Karpas-422 (cell line): ENCODE data around the gene PRICKLE2. TPM values are rescaled to one million over a fixed set of nuclear protein-coding genes. Genes with fewer than 3 reads are reported as not detected.

Experiments
- DNase-seq: peaks from one replicate; pipeline ENCODE4 v3.0.0-alpha.2; 2015
- H2AFZ ChIP-seq: fragments of 200-600 bp; sonication (generic); 2 replicates; pipeline ENCODE4 v1.6.1; 2014; ENCODE audit warnings: antibody characterized with exemption, low read length, mixed read lengths
- H3K27ac ChIP-seq: fragments of 200-600 bp; sonication (generic); 2 replicates; pipeline ENCODE4 v1.5.1; 2014; ENCODE audit warnings: mild to moderate bottlenecking, low read length, moderate library complexity
- H3K27me3 ChIP-seq: fragments of 200-600 bp; sonication (generic); 2 replicates; pipeline ENCODE4 v1.6.1; 2014; ENCODE audit warnings: low read length, mixed read lengths
- H3K36me3 ChIP-seq: fragments of 200-600 bp; sonication (generic); 2 replicates; pipeline ENCODE4 v1.6.1; 2014; ENCODE audit warnings: low read length, mixed read lengths; ENCODE audit not compliant: insufficient read depth
- H3K4me1 ChIP-seq: fragments of 200-600 bp; sonication (generic); 2 replicates; pipeline ENCODE4 v1.6.1; 2014; ENCODE audit warnings: mild to moderate bottlenecking, low read length, mixed read lengths
- H3K4me2 ChIP-seq: fragments of 200-600 bp; sonication (generic); 2 replicates; pipeline ENCODE4 v1.6.1; 2014; ENCODE audit warnings: low read length, low read depth, mild to moderate bottlenecking; ENCODE audit not compliant: poor library complexity, severe bottlenecking
- H3K4me3 ChIP-seq: fragments of 200-600 bp; sonication (generic); 2 replicates; pipeline ENCODE4 v1.5.1; 2014; ENCODE audit warnings: mild to moderate bottlenecking, antibody characterized with exemption, low read length, mixed read lengths
- H3K79me2 ChIP-seq: fragments of 200-600 bp; sonication (generic); 2 replicates; pipeline ENCODE4 v1.6.1; 2014; ENCODE audit warnings: mild to moderate bottlenecking, low read length, mixed read lengths
- H3K9ac ChIP-seq: fragments of 200-600 bp; sonication (generic); 2 replicates; pipeline ENCODE4 v1.6.0; 2014; ENCODE audit warnings: low read length
- H3K9me2 ChIP-seq: fragments of 200-600 bp; sonication (generic), shearing (Covaris generic); replicated peaks from 2 replicates; pipeline ENCODE4 v1.6.0; 2014; ENCODE audit warnings: mild to moderate bottlenecking, low read length, moderate library complexity; ENCODE audit not compliant: insufficient read depth
- H3K9me3 ChIP-seq: fragments of 300-700, 200-600 bp; sonication (generic); 2 replicates; pipeline ENCODE4 v1.6.1; 2014; ENCODE audit warnings: low read length, mixed read lengths
- H4K20me1 ChIP-seq: fragments of 200-600 bp; sonication (generic); 2 replicates; pipeline ENCODE4 v1.6.1; 2014; ENCODE audit warnings: mild to moderate bottlenecking, antibody characterized with exemption, low read length, low read depth; ENCODE audit not compliant: insufficient read depth
- total RNA-seq: library from RNA; depleted of rRNA; stranded (reverse); fragments of >200 nt; shearing (Covaris generic); gene quantifications from 2 replicates; pipeline ENCODE4 v1.2.3, GENCODE V29; 2014; ENCODE audit warnings: low replicate concordance

PRICKLE2 gene
- total RNA-seq, 1 experiment from 2014 or later: not detected

DNA sequence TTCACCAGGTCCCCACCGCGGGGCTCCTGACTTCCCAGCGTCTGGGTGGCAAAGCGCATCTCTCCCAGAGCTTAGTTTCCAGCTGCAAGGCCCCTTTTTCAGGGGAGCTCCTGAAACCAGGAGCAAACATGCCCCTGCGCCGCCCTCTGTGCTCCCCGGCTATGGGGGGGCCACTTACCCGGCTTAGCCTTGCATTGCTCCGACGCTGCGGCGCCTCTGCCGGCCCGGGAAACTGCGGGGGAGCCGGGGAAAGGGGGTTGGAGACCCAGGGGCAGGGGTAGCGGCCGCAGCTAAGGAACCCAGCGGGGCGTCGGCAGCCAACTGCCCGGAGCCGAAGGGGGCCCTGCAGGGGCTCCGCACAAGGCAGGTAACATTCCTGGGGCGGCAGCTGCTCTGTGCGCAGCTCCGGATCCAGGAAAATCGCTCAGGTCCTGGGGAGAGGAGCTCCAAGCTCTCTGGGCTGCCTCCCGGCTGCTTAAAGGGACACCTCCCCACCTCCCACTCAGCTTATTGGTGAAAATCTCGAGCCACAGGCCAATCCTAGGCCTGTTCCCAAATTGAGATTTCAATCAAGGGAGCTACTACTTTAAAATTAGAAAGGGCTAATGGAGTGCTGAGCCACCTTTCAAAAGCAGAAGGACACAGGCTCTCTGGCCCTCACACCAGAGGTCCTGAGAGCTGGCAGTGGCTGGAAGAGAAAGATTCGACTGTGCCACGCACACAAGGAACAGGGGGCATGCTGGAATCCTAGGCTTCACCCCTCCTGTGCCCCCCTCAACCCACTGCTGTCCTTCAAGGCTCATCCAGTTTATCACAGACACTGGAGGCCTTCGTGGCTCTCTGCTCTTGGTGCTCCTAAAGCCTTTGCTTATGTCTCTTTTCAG lies 42.7 kb upstream of the PRICKLE2 start:
- no peak overlapping the region for H3K9ac ChIP-seq
- no peak overlapping the region for H3K4me2 ChIP-seq
- no peak overlapping the region for H2AFZ ChIP-seq
- no peaks in the 10 kb centered on the region for H4K20me1 ChIP-seq
- H3K9me3 ChIP-seq: no peaks in the 10 kb centered on the region
- H3K27me3 ChIP-seq: no peaks in the 10 kb centered on the region
- no peak overlapping the region for H3K27ac ChIP-seq
- H3K79me2 ChIP-seq: no peaks in the 10 kb centered on the region
- H3K9me2 ChIP-seq: no peaks in the 10 kb centered on the region
- H3K4me3 ChIP-seq: no peak overlapping the region
- H3K4me1 ChIP-seq: no peaks in the 10 kb centered on the region
- H3K36me3 ChIP-seq: no peaks in the 10 kb centered on the region
- no peak for DNase-seq

DNA sequence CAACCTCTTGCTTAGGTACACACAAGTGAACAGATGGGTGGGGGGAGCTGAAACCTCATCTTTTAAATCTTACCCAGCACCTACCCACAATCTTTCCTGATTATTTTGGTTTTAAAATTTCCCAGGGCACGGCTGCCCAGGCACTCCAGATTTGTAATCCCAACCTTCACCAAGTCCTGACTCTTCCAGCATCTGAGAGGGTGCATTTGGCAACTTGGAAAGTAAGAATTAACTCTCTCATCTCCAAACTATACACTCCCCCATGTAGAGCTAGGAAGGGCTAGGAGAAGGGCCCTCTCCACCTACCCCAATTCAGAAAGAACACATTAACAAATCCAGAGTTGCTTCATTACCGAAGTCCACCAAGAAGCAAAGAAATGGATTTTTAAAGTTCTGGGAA lies 41.7 kb upstream of the PRICKLE2 start:
- no peaks in the 10 kb centered on the region for H3K27me3 ChIP-seq
- DNase-seq: no peak
- H3K79me2 ChIP-seq: no peaks in the 10 kb centered on the region
- H3K9ac ChIP-seq: no peak overlapping the region
- no peak overlapping the region for H3K27ac ChIP-seq
- H3K4me1 ChIP-seq: no peaks in the 10 kb centered on the region
- no peak overlapping the region for H2AFZ ChIP-seq
- H3K9me2 ChIP-seq: no peaks in the 10 kb centered on the region
- no peaks in the 10 kb centered on the region for H3K36me3 ChIP-seq
- no peak overlapping the region for H3K4me2 ChIP-seq
- no peaks in the 10 kb centered on the region for H4K20me1 ChIP-seq
- H3K4me3 ChIP-seq: no peak overlapping the region
- no peaks in the 10 kb centered on the region for H3K9me3 ChIP-seq

DNA sequence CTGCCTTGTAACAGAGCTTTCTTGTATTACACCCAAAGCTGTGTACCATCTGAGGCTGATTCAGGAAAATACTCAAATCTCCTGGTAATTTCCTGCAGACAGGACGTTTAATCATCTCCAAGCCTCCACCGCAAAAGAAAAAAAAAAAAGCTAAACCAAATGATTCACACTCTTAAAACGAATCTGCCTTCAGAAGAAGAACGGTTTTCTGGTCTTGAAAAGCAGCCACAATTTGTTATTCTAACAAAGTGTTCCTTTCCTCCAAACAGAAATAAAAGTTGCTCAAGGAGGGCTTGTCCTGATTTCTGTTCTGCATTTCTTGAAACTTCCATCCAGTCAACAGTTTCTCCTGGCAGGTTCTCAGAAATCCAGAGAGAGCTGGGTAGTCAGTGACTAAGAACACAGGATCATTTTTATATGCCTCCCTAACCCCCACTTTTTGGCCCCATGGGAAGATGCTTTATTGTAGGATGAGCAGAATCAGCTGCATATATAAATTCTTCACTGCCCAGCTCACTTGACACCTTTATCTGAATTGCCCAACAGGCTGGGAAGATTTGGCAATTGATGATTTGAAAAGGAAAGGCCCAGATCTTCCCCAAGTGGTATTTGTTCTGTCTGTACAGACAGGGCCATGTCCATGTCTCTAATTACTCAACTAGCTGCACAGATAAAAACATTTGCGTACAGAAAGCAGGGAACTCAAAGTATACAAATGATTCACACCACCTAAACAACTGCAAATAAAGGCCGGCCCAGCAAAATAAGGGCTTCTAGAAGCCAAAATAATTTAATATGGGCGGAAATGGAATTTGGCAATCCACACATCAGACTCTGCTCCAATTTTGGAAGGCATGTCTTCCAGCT lies 41.0 kb upstream of the PRICKLE2 start:
- Histone ChIP-seq H3K27me3 (no peaks in the 10 kb centered on the region), H3K4me3 (no peak overlapping the region), H3K9ac (no peak overlapping the region), H3K9me2 (no peaks in the 10 kb centered on the region), H4K20me1 (no peaks in the 10 kb centered on the region), H2AFZ (no peak overlapping the region), H3K27ac (no peak overlapping the region), H3K9me3 (no peaks in the 10 kb centered on the region), H3K4me2 (no peak overlapping the region), H3K4me1 (no peaks in the 10 kb centered on the region), H3K36me3 (no peaks in the 10 kb centered on the region), H3K79me2 (no peaks in the 10 kb centered on the region)
- DNase-seq: no peak

DNA sequence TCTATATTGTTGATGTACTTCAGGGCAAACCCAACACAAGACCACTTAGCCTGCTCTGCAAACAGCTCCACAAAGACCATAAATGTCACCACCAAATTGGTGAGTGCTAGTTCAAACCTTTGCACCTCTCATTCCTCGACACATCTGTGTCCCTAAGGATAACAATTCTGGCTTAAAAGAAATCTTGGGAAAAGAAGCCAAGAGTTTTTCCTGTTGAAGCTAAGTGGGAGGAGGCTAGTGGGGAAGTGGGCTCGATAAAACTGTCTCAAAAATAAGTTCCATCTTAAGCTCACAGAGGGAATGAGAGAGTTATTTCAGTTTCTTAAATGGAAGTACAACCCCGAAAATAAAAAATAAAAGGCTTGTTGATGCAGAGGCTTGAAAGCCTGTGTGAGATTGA lies 40.4 kb upstream of the PRICKLE2 start:
- no peaks in the 10 kb centered on the region for H3K79me2 ChIP-seq
- H3K4me2 ChIP-seq: no peak overlapping the region
- no peak for DNase-seq
- H3K27me3 ChIP-seq: no peaks in the 10 kb centered on the region
- no peak overlapping the region for H3K9ac ChIP-seq
- H2AFZ ChIP-seq: no peak overlapping the region
- H3K36me3 ChIP-seq: no peaks in the 10 kb centered on the region
- no peaks in the 10 kb centered on the region for H4K20me1 ChIP-seq
- no peaks in the 10 kb centered on the region for H3K9me3 ChIP-seq
- no peaks in the 10 kb centered on the region for H3K4me1 ChIP-seq
- H3K9me2 ChIP-seq: no peaks in the 10 kb centered on the region
- no peak overlapping the region for H3K27ac ChIP-seq
- H3K4me3 ChIP-seq: no peak overlapping the region

DNA sequence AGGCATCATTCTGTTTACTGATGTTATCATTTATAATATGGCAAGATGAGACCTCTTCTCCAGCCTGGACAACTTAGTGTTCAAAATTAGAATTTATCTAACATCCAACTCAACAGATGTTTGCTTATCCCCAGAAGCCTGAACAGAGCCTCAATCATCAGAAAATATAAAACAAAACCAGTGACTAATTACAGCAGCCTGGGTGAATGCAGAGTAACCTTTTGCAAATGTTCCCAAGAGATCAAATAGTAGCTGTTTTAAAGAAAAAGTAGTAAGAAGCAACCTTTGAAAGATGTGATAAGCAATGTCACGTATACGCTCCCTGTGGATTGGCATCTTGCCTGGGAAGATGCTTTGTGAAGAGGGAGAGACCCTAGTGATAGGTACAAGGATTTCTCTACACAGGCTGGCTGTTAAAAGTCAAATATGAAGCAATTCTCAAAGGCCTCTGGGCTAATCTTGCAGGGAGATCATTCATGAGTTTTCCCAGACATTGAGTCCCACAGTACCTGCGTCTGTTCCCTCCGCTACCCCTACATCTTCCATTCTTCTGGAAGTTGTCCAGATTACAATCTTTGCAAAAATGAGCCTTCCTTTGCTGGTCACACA lies 39.3 kb upstream of the PRICKLE2 start:
- Histone ChIP-seq H3K4me1 (no peaks in the 10 kb centered on the region), H3K9ac (no peak overlapping the region), H3K27ac (no peak overlapping the region)

DNA sequence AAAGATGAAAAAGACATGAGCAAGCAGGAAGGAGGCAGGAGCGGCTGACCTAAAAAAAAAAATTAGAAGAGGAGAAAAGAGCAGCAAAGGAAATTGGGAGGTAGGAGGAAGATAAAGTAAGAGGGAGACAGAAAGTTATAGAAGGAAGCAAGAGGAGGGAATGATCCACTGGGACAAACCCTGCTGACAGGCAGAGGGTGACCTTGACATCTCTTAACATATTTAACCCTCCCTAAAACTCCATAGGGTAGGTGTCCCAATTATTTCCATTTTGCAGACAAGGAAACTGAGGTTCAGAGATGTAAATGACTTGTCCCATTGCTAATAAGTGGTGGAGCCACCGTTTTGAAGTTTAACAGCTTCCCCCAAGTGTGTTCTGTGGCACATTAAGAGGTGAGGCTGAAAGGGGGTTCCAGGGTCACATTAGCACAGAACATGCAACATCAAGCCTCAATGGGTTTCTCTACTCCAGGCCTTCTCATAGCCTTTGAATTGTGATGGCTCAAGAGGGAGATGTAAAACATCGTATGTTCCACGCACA lies 37.4 kb upstream of the PRICKLE2 start:
- H3K9me2 ChIP-seq: no peaks in the 10 kb centered on the region

More for the DNA sequence above, 39.3 kb upstream of the PRICKLE2 start:
- H3K36me3 ChIP-seq: no peaks in the 10 kb centered on the region
- no peak overlapping the region for H3K4me2 ChIP-seq
- no peak overlapping the region for H3K4me3 ChIP-seq
- no peaks in the 10 kb centered on the region for H4K20me1 ChIP-seq
- H2AFZ ChIP-seq: no peak overlapping the region
- DNase-seq: no peak
- no peaks in the 10 kb centered on the region for H3K9me2 ChIP-seq
- no peaks in the 10 kb centered on the region for H3K79me2 ChIP-seq
- no peaks in the 10 kb centered on the region for H3K9me3 ChIP-seq
- H3K27me3 ChIP-seq: no peaks in the 10 kb centered on the region

DNA sequence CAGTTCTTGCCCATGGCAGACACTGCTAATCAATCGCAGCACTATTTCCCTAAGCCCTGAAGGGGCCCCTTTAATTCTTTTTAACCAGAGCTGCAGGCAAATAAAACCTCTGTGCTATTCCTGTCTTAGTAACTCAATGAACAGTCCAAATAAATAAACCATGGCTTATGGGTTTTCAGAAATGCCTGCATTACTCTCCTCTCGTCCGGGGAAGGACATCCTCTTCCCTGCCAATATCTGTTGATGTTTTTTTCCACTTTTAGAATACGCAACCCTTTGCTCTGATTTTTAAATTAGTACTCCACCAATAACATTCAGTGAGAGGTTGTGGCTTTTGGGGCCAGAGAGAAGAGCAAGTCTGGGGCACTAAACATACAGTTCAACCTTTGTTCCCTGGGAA lies 35.2 kb upstream of the PRICKLE2 start:
- Histone ChIP-seq H3K9me3 (no peaks in the 10 kb centered on the region), H3K27ac (no peak overlapping the region), H3K27me3 (no peaks in the 10 kb centered on the region), H4K20me1 (no peaks in the 10 kb centered on the region), H3K4me3 (no peak overlapping the region), H2AFZ (no peak overlapping the region), H3K36me3 (no peaks in the 10 kb centered on the region), H3K9me2 (no peaks in the 10 kb centered on the region), H3K4me1 (no peaks in the 10 kb centered on the region), H3K4me2 (no peak overlapping the region), H3K79me2 (no peaks in the 10 kb centered on the region), H3K9ac (no peak overlapping the region)
- no peak for DNase-seq

More for the DNA sequence above, 37.4 kb upstream of the PRICKLE2 start:
- no peaks in the 10 kb centered on the region for H3K9me3 ChIP-seq
- H3K36me3 ChIP-seq: no peaks in the 10 kb centered on the region
- no peak overlapping the region for H3K4me3 ChIP-seq
- no peak for DNase-seq
- H2AFZ ChIP-seq: no peak overlapping the region
- no peak overlapping the region for H3K27ac ChIP-seq
- no peaks in the 10 kb centered on the region for H3K79me2 ChIP-seq
- H3K4me1 ChIP-seq: no peaks in the 10 kb centered on the region
- no peak overlapping the region for H3K9ac ChIP-seq
- no peaks in the 10 kb centered on the region for H3K27me3 ChIP-seq
- no peaks in the 10 kb centered on the region for H4K20me1 ChIP-seq
- H3K4me2 ChIP-seq: no peak overlapping the region

DNA sequence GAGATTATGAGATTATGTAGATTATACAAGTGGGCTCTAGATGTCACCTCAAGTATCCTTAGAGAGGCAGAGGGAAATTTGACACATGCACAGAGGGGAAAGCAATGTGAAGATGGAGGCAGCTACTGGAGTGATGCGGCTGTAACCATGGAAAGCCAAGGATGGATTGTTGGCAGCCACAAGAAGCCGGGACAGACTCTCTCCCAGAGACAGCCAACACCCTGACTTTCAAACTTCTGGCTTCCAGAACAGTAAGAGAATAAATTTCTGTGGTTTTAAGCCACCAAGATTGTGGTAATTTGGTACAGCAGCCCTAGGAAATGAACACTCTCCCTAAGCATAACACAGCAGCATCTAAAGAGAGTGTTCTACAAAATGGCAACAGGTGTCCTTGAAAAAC lies 34.4 kb upstream of the PRICKLE2 start:
- Histone ChIP-seq H3K36me3 (no peaks in the 10 kb centered on the region), H3K27me3 (no peaks in the 10 kb centered on the region), H3K4me1 (no peaks in the 10 kb centered on the region), H3K9me3 (no peaks in the 10 kb centered on the region), H2AFZ (no peak overlapping the region), H4K20me1 (no peaks in the 10 kb centered on the region), H3K9ac (no peak overlapping the region), H3K4me2 (no peak overlapping the region), H3K4me3 (no peak overlapping the region), H3K27ac (no peak overlapping the region), H3K9me2 (no peaks in the 10 kb centered on the region), H3K79me2 (no peaks in the 10 kb centered on the region)
- no peak for DNase-seq
